ENCODE measurements around the gene NOP56. TPM values are rescaled to one million over a fixed set of nuclear protein-coding genes. Genes with fewer than 3 reads are reported as not detected.
A peak's percentile ranks its signal among the peaks of the same experiment; 100 is the strongest.

NOP56 gene, protein sequence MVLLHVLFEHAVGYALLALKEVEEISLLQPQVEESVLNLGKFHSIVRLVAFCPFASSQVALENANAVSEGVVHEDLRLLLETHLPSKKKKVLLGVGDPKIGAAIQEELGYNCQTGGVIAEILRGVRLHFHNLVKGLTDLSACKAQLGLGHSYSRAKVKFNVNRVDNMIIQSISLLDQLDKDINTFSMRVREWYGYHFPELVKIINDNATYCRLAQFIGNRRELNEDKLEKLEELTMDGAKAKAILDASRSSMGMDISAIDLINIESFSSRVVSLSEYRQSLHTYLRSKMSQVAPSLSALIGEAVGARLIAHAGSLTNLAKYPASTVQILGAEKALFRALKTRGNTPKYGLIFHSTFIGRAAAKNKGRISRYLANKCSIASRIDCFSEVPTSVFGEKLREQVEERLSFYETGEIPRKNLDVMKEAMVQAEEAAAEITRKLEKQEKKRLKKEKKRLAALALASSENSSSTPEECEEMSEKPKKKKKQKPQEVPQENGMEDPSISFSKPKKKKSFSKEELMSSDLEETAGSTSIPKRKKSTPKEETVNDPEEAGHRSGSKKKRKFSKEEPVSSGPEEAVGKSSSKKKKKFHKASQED
- 100 to 1,000 TPM; 402 to 408 TPM for total RNA-seq

- H3K36me3 Mint-ChIP-seq: peaks cover 50% of the 10 kb centered on the region
- peak within 1 kb of the TSS; percentile 90 for H3K4me3 Mint-ChIP-seq
- H3K4me1 Mint-ChIP-seq (ENCODE audit: low read depth): peaks cover 49% of the 10 kb centered on the region
- H3K27me3 Mint-ChIP-seq: no peaks in the 10 kb centered on the region
- H3K27ac Mint-ChIP-seq: peak within 1 kb of the TSS; percentile 93
- no peaks in the 10 kb centered on the region for H3K9me3 Mint-ChIP-seq
- DNase-seq: peak; percentile 95
- ChIA-PET POLR2A (interaction anchor here (0.8 to 5.6 kb wide), 19 partner anchors 9 to 551 kb away, joined by 3 to 68 read pairs (median 4); partner anchors contain the start of genes IDH3B and SNRPB), CTCF (interaction anchor here (0.8 to 4.0 kb wide), 11 partner anchors 21 to 349 kb away, joined by 3 to 26 read pairs (median 3); no protein-coding TSS in a partner anchor)
- intact Hi-C loops (cut with micrococcal nuclease): loop anchor here (1.0 to 5.0 kb wide), 4 partner anchors 12 to 181 kb away; partner anchors contain the start of genes IDH3B, SNRPB and ZNF343
Measured at GRCh38 chr20:2651772-2652723, at the start of gene NOP56. TSS of gene NOP56 (plus strand) at chr20:2652632. CDS start at chr20:2652661, 29 bp downstream.

GRCh38 chr20:2602746-2603145 is 49.7 kb upstream of the NOP56 start:
- POLR2A ChIA-PET: no interaction called here
- Mint-ChIP-seq H3K4me1 (ENCODE audit: low read depth) (no peaks in the 10 kb centered on the region), H3K27ac (no peak overlapping the region), H3K36me3 (peaks cover 5% of the 10 kb centered on the region), H3K9me3 (peaks cover 18% of the 10 kb centered on the region), H3K27me3 (peaks cover 4% of the 10 kb centered on the region), H3K4me3 (no peak overlapping the region)
- intact Hi-C loops (cut with micrococcal nuclease): no loop called here
- CTCF ChIA-PET: no interaction called here
- no peak for DNase-seq

DNA sequence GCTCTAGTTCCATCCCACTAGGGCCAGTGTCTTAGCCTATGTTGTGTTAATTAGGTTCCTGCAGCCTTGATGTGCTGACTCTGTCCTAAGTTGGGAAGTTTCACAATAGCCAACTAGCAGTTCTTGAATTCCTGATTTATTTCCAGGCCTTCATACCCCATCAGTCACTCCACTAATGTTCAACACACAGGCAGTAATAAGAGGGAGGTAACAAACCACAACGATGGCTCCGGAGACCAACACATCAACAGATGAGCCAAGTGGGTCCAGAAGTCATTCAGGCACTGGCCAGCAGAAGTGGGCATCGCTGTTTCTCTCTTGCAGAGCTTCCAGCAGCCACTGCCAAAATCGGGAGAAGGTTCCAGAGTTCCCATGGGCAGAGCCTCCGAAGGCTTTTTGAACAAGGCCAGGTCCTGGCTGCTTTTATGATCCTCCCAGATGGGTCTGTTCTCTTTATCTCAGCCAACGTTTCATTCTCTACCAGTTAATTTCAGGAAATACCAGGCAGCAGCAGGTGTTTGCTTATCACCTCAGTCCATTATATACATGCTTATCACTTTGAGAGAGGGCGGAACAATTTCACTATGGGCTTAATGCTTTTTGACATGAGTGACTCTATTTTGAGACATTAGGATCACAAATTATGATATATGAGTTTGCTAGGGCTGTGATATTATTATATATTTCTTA is 48.5 kb upstream of the NOP56 start:
- Mint-ChIP-seq H3K9me3 (peaks cover 18% of the 10 kb centered on the region), H3K36me3 (peaks cover 5% of the 10 kb centered on the region), H3K4me1 (ENCODE audit: low read depth) (no peaks in the 10 kb centered on the region), H3K27me3 (peaks cover 3% of the 10 kb centered on the region), H3K4me3 (no peak overlapping the region), H3K27ac (no peak overlapping the region)
- ChIA-PET POLR2A (no interaction called here), CTCF (interaction anchor here (0.6 kb wide), 1 partner anchor 19 kb away, joined by 3 read pairs; no protein-coding TSS in a partner anchor)
- no peak for DNase-seq
- intact Hi-C loops (cut with micrococcal nuclease): no loop called here

- intact Hi-C loops (cut with micrococcal nuclease): no loop called here
- H3K4me1 Mint-ChIP-seq (ENCODE audit: low read depth): no peaks in the 10 kb centered on the region
- H3K4me3 Mint-ChIP-seq: no peak overlapping the region
- ChIA-PET POLR2A (no interaction called here), CTCF (interaction anchor here (0.6 kb wide), 1 partner anchor 19 kb away, joined by 3 read pairs; no protein-coding TSS in a partner anchor)
- no peak overlapping the region for H3K27ac Mint-ChIP-seq
- H3K36me3 Mint-ChIP-seq: peaks cover 5% of the 10 kb centered on the region
- no peak for DNase-seq
- peaks cover 18% of the 10 kb centered on the region for H3K9me3 Mint-ChIP-seq
- peaks cover 6% of the 10 kb centered on the region for H3K27me3 Mint-ChIP-seq
Measured at GRCh38 chr20:2604506-2604835, 48.0 kb upstream of the NOP56 start.

DNA sequence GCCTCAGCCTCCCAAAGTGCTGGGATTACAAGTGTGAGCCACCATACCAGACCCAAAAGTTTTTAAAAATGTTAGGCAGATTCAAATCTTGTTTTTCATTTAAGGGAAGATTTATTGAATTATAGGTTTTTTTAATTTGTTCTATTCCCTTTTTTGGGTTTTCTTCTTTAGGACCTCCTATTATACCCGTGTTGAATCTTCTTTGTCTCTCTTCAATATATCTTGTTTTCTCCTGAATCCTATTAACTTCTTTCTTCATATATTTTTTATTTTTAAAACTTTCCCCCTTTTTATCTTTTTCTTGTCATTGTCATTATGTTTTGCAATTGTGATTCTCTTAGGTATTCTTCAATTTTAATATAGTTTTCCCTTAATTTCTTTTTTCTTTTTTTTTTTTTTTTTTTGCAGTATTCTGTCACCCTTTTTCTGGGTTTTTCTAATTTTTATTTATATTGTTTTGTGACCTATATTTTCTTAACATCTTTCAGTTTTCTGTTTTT is 45.9 kb upstream of the NOP56 start:
- Mint-ChIP-seq H3K4me1 (ENCODE audit: low read depth) (no peaks in the 10 kb centered on the region), H3K27ac (no peak overlapping the region), H3K9me3 (peaks cover 18% of the 10 kb centered on the region), H3K4me3 (no peak overlapping the region), H3K36me3 (peaks cover 5% of the 10 kb centered on the region), H3K27me3 (peaks cover 8% of the 10 kb centered on the region)
- ChIA-PET POLR2A (no interaction called here), CTCF (no interaction called here)
- DNase-seq: no peak
- intact Hi-C loops (cut with micrococcal nuclease): no loop called here

- Mint-ChIP-seq H3K9me3 (peaks cover 13% of the 10 kb centered on the region), H3K27me3 (peaks cover 10% of the 10 kb centered on the region), H3K27ac (no peak overlapping the region), H3K4me3 (no peak overlapping the region), H3K4me1 (ENCODE audit: low read depth) (no peaks in the 10 kb centered on the region), H3K36me3 (peaks cover 5% of the 10 kb centered on the region)
- POLR2A ChIA-PET: no interaction called here
- intact Hi-C loops (cut with micrococcal nuclease): no loop called here
- CTCF ChIA-PET: no interaction called here
- no peak for DNase-seq
Measured at GRCh38 chr20:2610326-2610725, 42.1 kb upstream of the NOP56 start.

- Mint-ChIP-seq H3K36me3 (peaks cover 5% of the 10 kb centered on the region), H3K27me3 (peaks cover 12% of the 10 kb centered on the region), H3K9me3 (peaks cover 7% of the 10 kb centered on the region), H3K27ac (no peak overlapping the region), H3K4me1 (ENCODE audit: low read depth) (no peaks in the 10 kb centered on the region), H3K4me3 (no peak overlapping the region)
- CTCF ChIA-PET: no interaction called here
- POLR2A ChIA-PET: interaction anchor here (0.6 kb wide), 1 partner anchor 25 kb away, joined by 3 read pairs; no protein-coding TSS in a partner anchor
- no peak for DNase-seq
- intact Hi-C loops (cut with micrococcal nuclease): no loop called here
Measured at GRCh38 chr20:2610941-2611720, 41.3 kb upstream of the NOP56 start.

- no peak overlapping the region for H3K4me3 Mint-ChIP-seq
- H3K27ac Mint-ChIP-seq: no peak overlapping the region
- no peaks in the 10 kb centered on the region for H3K4me1 Mint-ChIP-seq (ENCODE audit: low read depth)
- peaks cover 5% of the 10 kb centered on the region for H3K9me3 Mint-ChIP-seq
- peaks cover 5% of the 10 kb centered on the region for H3K36me3 Mint-ChIP-seq
- no peak for DNase-seq
- peaks cover 16% of the 10 kb centered on the region for H3K27me3 Mint-ChIP-seq
- intact Hi-C loops (cut with micrococcal nuclease): no loop called here
- CTCF ChIA-PET: interaction anchor here (0.7 kb wide), 1 partner anchor 90 kb away, joined by 4 read pairs; no protein-coding TSS in a partner anchor
- POLR2A ChIA-PET: no interaction called here
Measured at GRCh38 chr20:2612073-2612472, 40.4 kb upstream of the NOP56 start.

- Mint-ChIP-seq H3K36me3 (no peaks in the 10 kb centered on the region), H3K27ac (no peak overlapping the region), H3K27me3 (peaks cover 24% of the 10 kb centered on the region), H3K4me3 (no peak overlapping the region), H3K9me3 (no peaks in the 10 kb centered on the region), H3K4me1 (ENCODE audit: low read depth) (no peaks in the 10 kb centered on the region)
- intact Hi-C loops (cut with micrococcal nuclease): no loop called here
- CTCF ChIA-PET: no interaction called here
- POLR2A ChIA-PET: no interaction called here
- no peak for DNase-seq
Measured at GRCh38 chr20:2616634-2617033, 35.8 kb upstream of the NOP56 start.

- peaks cover 24% of the 10 kb centered on the region for H3K27me3 Mint-ChIP-seq
- H3K27ac Mint-ChIP-seq: no peak overlapping the region
- no peak for DNase-seq
- CTCF ChIA-PET: no interaction called here
- H3K36me3 Mint-ChIP-seq: no peaks in the 10 kb centered on the region
- no peaks in the 10 kb centered on the region for H3K9me3 Mint-ChIP-seq
- intact Hi-C loops (cut with micrococcal nuclease): no loop called here
- H3K4me3 Mint-ChIP-seq: no peak overlapping the region
- no peaks in the 10 kb centered on the region for H3K4me1 Mint-ChIP-seq (ENCODE audit: low read depth)
- POLR2A ChIA-PET: no interaction called here
Measured at GRCh38 chr20:2617099-2617714, 35.2 kb upstream of the NOP56 start.

- no peaks in the 10 kb centered on the region for H3K36me3 Mint-ChIP-seq
- no peaks in the 10 kb centered on the region for H3K4me1 Mint-ChIP-seq (ENCODE audit: low read depth)
- H3K9me3 Mint-ChIP-seq: no peaks in the 10 kb centered on the region
- ChIA-PET CTCF (no interaction called here), POLR2A (no interaction called here)
- no peak overlapping the region for H3K27ac Mint-ChIP-seq
- no peak for DNase-seq
- no peak overlapping the region for H3K4me3 Mint-ChIP-seq
- H3K27me3 Mint-ChIP-seq: peaks cover 22% of the 10 kb centered on the region
- intact Hi-C loops (cut with micrococcal nuclease): no loop called here
Measured at GRCh38 chr20:2618815-2619214, 33.6 kb upstream of the NOP56 start.
